Measurements from ENCODE around the gene RIMBP2.

DNA sequence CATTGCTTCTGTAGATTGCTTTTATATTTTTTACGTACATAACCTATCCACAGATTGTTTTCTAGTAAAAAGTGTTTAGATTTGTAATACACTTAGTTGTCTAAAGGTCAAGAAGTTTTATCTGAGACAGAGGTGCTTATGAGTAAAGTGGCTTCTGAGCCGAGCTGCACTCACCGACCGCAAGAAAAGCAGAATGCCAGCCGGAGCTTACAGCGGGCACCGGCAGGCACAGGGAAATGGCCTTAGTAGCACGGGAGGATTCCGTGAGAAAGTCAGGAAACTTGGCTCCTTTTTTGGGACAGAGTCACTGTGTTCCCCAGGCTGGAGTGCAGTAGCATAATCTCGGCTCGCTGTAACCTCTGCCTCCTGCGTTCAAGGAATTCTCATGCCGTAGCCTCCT, 348.6 kb downstream of the RIMBP2 start:
- TF ChIP-seq ZNF133 (CRISPR knock-in tag; IDR thresholded peaks at IDR 0.05) (no peak), BCL6 (CRISPR knock-in tag; IDR thresholded peaks at IDR 0.05) (no peak), SMARCB1 (IDR thresholded peaks at IDR 0.05; ENCODE audit: insufficient read length, low read depth) (no peak), RFX5 (IDR thresholded peaks at IDR 0.05; ENCODE audit: low read depth, low read length) (no peak), POLR2AphosphoS2 (IDR thresholded peaks at IDR 0.05; ENCODE audit: low read length) (no peak), GATAD2A (IDR thresholded peaks at IDR 0.05) (no peak)
- TF ChIP-seq, protein P1, sequence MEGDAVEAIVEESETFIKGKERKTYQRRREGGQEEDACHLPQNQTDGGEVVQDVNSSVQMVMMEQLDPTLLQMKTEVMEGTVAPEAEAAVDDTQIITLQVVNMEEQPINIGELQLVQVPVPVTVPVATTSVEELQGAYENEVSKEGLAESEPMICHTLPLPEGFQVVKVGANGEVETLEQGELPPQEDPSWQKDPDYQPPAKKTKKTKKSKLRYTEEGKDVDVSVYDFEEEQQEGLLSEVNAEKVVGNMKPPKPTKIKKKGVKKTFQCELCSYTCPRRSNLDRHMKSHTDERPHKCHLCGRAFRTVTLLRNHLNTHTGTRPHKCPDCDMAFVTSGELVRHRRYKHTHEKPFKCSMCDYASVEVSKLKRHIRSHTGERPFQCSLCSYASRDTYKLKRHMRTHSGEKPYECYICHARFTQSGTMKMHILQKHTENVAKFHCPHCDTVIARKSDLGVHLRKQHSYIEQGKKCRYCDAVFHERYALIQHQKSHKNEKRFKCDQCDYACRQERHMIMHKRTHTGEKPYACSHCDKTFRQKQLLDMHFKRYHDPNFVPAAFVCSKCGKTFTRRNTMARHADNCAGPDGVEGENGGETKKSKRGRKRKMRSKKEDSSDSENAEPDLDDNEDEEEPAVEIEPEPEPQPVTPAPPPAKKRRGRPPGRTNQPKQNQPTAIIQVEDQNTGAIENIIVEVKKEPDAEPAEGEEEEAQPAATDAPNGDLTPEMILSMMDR (IDR thresholded peaks at IDR 0.05 in 2 of 3, conservative IDR thresholded peaks at IDR 0.05 in 1 of 3; ENCODE audit: insufficient read depth in 2 of 3, low read depth in 1 of 3, low read length in 3 of 3): no peak
- TF ChIP-seq, protein P2, sequence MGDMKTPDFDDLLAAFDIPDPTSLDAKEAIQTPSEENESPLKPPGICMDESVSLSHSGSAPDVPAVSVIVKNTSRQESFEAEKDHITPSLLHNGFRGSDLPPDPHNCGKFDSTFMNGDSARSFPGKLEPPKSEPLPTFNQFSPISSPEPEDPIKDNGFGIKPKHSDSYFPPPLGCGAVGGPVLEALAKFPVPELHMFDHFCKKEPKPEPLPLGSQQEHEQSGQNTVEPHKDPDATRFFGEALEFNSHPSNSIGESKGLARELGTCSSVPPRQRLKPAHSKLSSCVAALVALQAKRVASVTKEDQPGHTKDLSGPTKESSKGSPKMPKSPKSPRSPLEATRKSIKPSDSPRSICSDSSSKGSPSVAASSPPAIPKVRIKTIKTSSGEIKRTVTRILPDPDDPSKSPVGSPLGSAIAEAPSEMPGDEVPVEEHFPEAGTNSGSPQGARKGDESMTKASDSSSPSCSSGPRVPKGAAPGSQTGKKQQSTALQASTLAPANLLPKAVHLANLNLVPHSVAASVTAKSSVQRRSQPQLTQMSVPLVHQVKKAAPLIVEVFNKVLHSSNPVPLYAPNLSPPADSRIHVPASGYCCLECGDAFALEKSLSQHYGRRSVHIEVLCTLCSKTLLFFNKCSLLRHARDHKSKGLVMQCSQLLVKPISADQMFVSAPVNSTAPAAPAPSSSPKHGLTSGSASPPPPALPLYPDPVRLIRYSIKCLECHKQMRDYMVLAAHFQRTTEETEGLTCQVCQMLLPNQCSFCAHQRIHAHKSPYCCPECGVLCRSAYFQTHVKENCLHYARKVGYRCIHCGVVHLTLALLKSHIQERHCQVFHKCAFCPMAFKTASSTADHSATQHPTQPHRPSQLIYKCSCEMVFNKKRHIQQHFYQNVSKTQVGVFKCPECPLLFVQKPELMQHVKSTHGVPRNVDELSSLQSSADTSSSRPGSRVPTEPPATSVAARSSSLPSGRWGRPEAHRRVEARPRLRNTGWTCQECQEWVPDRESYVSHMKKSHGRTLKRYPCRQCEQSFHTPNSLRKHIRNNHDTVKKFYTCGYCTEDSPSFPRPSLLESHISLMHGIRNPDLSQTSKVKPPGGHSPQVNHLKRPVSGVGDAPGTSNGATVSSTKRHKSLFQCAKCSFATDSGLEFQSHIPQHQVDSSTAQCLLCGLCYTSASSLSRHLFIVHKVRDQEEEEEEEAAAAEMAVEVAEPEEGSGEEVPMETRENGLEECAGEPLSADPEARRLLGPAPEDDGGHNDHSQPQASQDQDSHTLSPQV (IDR thresholded peaks at IDR 0.05): no peak

Data from K562 (cell line).